ENCODE data around the gene LGALS12. TPM values are rescaled to one million over a fixed set of nuclear protein-coding genes. Genes with fewer than 3 reads are reported as not detected.

LGALS12 gene
- total RNA-seq, 4 donors from 2014 or later = 0.76 to 6.3 (median 2.3) TPM; not detected in 1

- no peaks in the 10 kb centered on the region for H3K27me3 ChIP-seq
- TF ChIP-seq POLR2AphosphoS5 (IDR thresholded peaks at IDR 0.05) = no peak
- TF ChIP-seq EP300 (IDR thresholded peaks at IDR 0.05) = no peak
- TF ChIP-seq CTCF (IDR thresholded peaks at IDR 0.05) = no peak
- no peak for TF ChIP-seq POLR2A (IDR thresholded peaks at IDR 0.05)
- H3K4me3 ChIP-seq = no peak overlapping the region
- H3K36me3 ChIP-seq = no peaks in the 10 kb centered on the region
- H3K27ac ChIP-seq = no peak overlapping the region
- 85% methylated on average over 6 of the region's 6 CpGs for WGBS
- DNase-seq (ENCODE audit: low spot score in 2 of 2) = no peak
- H3K4me1 ChIP-seq = no peaks in the 10 kb centered on the region
- peaks cover 8% of the 10 kb centered on the region for H3K9me3 ChIP-seq
Measured at GRCh38 chr11:63503492-63503891, 2.4 kb upstream of the LGALS12 start.

DNA sequence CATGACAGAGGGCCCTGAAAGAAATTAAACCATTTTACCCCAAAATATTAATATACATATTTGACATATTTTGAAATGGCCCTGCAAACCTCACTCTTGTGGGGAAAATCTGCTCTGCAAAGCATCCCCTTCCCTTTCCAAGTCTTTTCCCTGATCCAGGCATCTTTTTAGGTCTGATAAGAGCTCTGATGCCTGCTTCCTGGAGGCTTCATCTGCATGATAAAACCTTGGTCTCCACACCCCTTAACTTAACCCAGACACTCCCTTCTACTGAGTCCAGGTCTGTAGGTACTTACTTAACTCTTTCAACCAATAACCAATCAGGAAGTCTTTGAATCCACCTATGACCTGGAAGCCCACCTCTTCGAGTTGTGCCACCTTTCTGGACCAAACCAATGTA, 1.8 kb upstream of the LGALS12 start:
- 87% methylated on average over 1 of the region's 1 CpG for whole genome bisulfite sequencing
- H3K27me3 ChIP-seq = no peaks in the 10 kb centered on the region
- no peak overlapping the region for H3K27ac ChIP-seq
- no peaks in the 10 kb centered on the region for H3K36me3 ChIP-seq
- DNase-seq (ENCODE audit: low spot score in 2 of 2) = no peak
- TF ChIP-seq POLR2A (IDR thresholded peaks at IDR 0.05) (no peak), CTCF (IDR thresholded peaks at IDR 0.05) (no peak), POLR2AphosphoS5 (IDR thresholded peaks at IDR 0.05) (no peak)
- peaks cover 8% of the 10 kb centered on the region for H3K9me3 ChIP-seq
- H3K4me1 ChIP-seq = no peaks in the 10 kb centered on the region
- H3K4me3 ChIP-seq = no peak overlapping the region

GRCh38 chr11:63504933-63505586, 824 bp upstream of the LGALS12 start:
- TF ChIP-seq POLR2AphosphoS5 (IDR thresholded peaks at IDR 0.05) (no peak), EP300 (IDR thresholded peaks at IDR 0.05) (no peak), CTCF (IDR thresholded peaks at IDR 0.05) (no peak), POLR2A (IDR thresholded peaks at IDR 0.05) (no peak)
- H3K27ac ChIP-seq = no peak overlapping the region
- no peaks in the 10 kb centered on the region for H3K4me1 ChIP-seq
- peaks cover 4% of the 10 kb centered on the region for H3K9me3 ChIP-seq
- 70% methylated on average over 4 of the region's 4 CpGs for WGBS
- DNase-seq (ENCODE audit: low spot score in 2 of 2) = no peak
- H3K36me3 ChIP-seq = no peaks in the 10 kb centered on the region
- H3K27me3 ChIP-seq = no peaks in the 10 kb centered on the region
- no peak overlapping the region for H3K4me3 ChIP-seq

- WGBS = 100% methylated on average over 2 of the region's 2 CpGs
- Histone ChIP-seq H3K4me1 (peaks cover 12% of the 10 kb centered on the region), H3K27me3 (no peaks in the 10 kb centered on the region), H3K36me3 (no peaks in the 10 kb centered on the region), H3K4me3 (no peak overlapping the region), H3K9me3 (no peaks in the 10 kb centered on the region), H3K27ac (no peak overlapping the region)
- no peak for DNase-seq (ENCODE audit: low spot score in 2 of 2)
- TF ChIP-seq POLR2AphosphoS5 (IDR thresholded peaks at IDR 0.05) (no peak), CTCF (IDR thresholded peaks at IDR 0.05) (no peak), POLR2A (IDR thresholded peaks at IDR 0.05) (no peak), EP300 (IDR thresholded peaks at IDR 0.05) (no peak)
Measured at GRCh38 chr11:63506876-63507275, 992 bp downstream of the LGALS12 start.

- no peak overlapping the region for H3K27ac ChIP-seq
Measured at GRCh38 chr11:63507511-63507910, 1.6 kb downstream of the LGALS12 start.

More at GRCh38 chr11:63507511-63507910, 1.6 kb downstream of the LGALS12 start:
- Histone ChIP-seq H3K4me3 (no peak overlapping the region), H3K36me3 (no peaks in the 10 kb centered on the region), H3K4me1 (peaks cover 12% of the 10 kb centered on the region), H3K27me3 (no peaks in the 10 kb centered on the region), H3K9me3 (no peaks in the 10 kb centered on the region)
- 90% methylated on average over 2 of the region's 2 CpGs for WGBS
- TF ChIP-seq POLR2A (IDR thresholded peaks at IDR 0.05) (no peak), POLR2AphosphoS5 (IDR thresholded peaks at IDR 0.05) (no peak), CTCF (IDR thresholded peaks at IDR 0.05) (no peak), EP300 (IDR thresholded peaks at IDR 0.05) (no peak)
- no peak for DNase-seq (ENCODE audit: low spot score in 2 of 2)

Data from suprapubic skin (tissue), 4 donors.